HG03196 (cell line): Measurements from ENCODE around the gene POTEH.
A peak's percentile ranks its signal among the peaks of the same experiment; 100 is the strongest.
"Not testable (repeated sequence)": the region's sequence is repeated elsewhere in the genome, so short reads cannot be mapped to it uniquely, and the experiment has no call there.

Experiments used
- ATAC-seq: cut with Tn5 transposase; IDR thresholded peaks from one replicate; pipeline ENCODE4 v1.9.1; 2021; ENCODE audit not compliant: unreplicated experiment

POTEH gene

GRCh38 chr22:15689749-15690125 lies at the start of gene POTEH:
POTEH (plus strand) TSS chr22:15690026; CDS start chr22:15690078, 52 bp downstream.
- not testable (repeated sequence) for ATAC-seq

GRCh38 chr22:15642288-15642861 lies 47.5 kb upstream of the POTEH start:
- ATAC-seq, result not testable (repeated sequence)

- not testable (repeated sequence) for ATAC-seq
These were observed 37.9 kb upstream of the POTEH start for GRCh38 chr22:15651954-15652353.

- ATAC-seq, result not testable (repeated sequence)
These were observed 37.1 kb upstream of the POTEH start for GRCh38 chr22:15652738-15653137.

GRCh38 chr22:15653241-15653640 lies 36.6 kb upstream of the POTEH start:
- ATAC-seq, result not testable (repeated sequence)

GRCh38 chr22:15661102-15661501 lies 28.7 kb upstream of the POTEH start:
- ATAC-seq, result not testable (repeated sequence)

- not testable (repeated sequence) for ATAC-seq
These were observed 25.1 kb upstream of the POTEH start for GRCh38 chr22:15664682-15665081.

- ATAC-seq, result not testable (repeated sequence)
These were observed 24.3 kb upstream of the POTEH start for GRCh38 chr22:15665478-15665877.

- not testable (repeated sequence) for ATAC-seq
These were observed 20.4 kb upstream of the POTEH start for GRCh38 chr22:15669430-15669829.

- not testable (repeated sequence) for ATAC-seq
These were observed 10.1 kb upstream of the POTEH start for GRCh38 chr22:15679702-15680101.

GRCh38 chr22:15684115-15684514 lies 5.7 kb upstream of the POTEH start:
- not testable (repeated sequence) for ATAC-seq

- ATAC-seq, result peak; percentile 54
These were observed 5.1 kb upstream of the POTEH start for GRCh38 chr22:15684695-15685094.

- not testable (repeated sequence) for ATAC-seq
These were observed 4.2 kb upstream of the POTEH start for GRCh38 chr22:15685641-15686040.

GRCh38 chr22:15687086-15687485 lies 2.7 kb upstream of the POTEH start:
- ATAC-seq, result not testable (repeated sequence)

- not testable (repeated sequence) for ATAC-seq
These were observed 2.1 kb upstream of the POTEH start for GRCh38 chr22:15687676-15688075.

- not testable (repeated sequence) for ATAC-seq
These were observed 1.7 kb upstream of the POTEH start for GRCh38 chr22:15688090-15688489.

GRCh38 chr22:15689012-15689748 lies 646 bp upstream of the POTEH start:
- ATAC-seq, result not testable (repeated sequence)

- ATAC-seq, result not testable (repeated sequence)
These were observed 23.8 kb downstream of the POTEH start for GRCh38 chr22:15713600-15713999.

- not testable (repeated sequence) for ATAC-seq
These were observed 24.3 kb downstream of the POTEH start for GRCh38 chr22:15714125-15714524.

GRCh38 chr22:15721884-15722283 lies 32.1 kb downstream of the POTEH start:
- ATAC-seq, result not testable (repeated sequence)

GRCh38 chr22:15729209-15729917 lies 39.5 kb downstream of the POTEH start:
- not testable (repeated sequence) for ATAC-seq

- not testable (repeated sequence) for ATAC-seq
These were observed 41.2 kb downstream of the POTEH start for GRCh38 chr22:15731023-15731422.
